Neural cell (in vitro differentiated cells): Measurements from ENCODE around the gene VSTM4. TPM values are rescaled to one million over a fixed set of nuclear protein-coding genes. Genes with fewer than 3 reads are reported as not detected.

Source experiments
- H2AFZ ChIP-seq: fragments of 200-600, 300-800 bp; sonication (generic), shearing (Covaris generic); 2 replicates; pipeline ENCODE4 v1.6.0; 2014; ENCODE audit warnings: low read depth, mild to moderate bottlenecking, antibody characterized with exemption, low read length, moderate library complexity
- H3F3A ChIP-seq: fragments of 200-600 bp; shearing (Covaris generic); 2 replicates; pipeline ENCODE4 v1.6.1; 2016; ENCODE audit warnings: mild to moderate bottlenecking, moderate library complexity, mixed read lengths, antibody characterized with exemption, low read length; ENCODE audit not compliant: insufficient read depth, poor library complexity, severe bottlenecking
- H3K27ac ChIP-seq: fragments of 200-600, 300-800 bp; sonication (generic), shearing (Covaris generic); 2 replicates; pipeline ENCODE4 v1.5.1; 2014; ENCODE audit warnings: mild to moderate bottlenecking, low read length, moderate library complexity
- H3K27me3 ChIP-seq: fragments of 300-800, 200-600 bp; sonication (generic), shearing (Covaris generic); 2 replicates; pipeline ENCODE4 v1.6.0; 2014; ENCODE audit warnings: mild to moderate bottlenecking, low read depth, low read length, moderate library complexity; ENCODE audit not compliant: insufficient read depth
- H3K36me3 ChIP-seq: fragments of 300-800, 200-600 bp; sonication (generic), shearing (Covaris generic); 2 replicates; pipeline ENCODE4 v1.5.1; 2014; ENCODE audit warnings: mild to moderate bottlenecking, antibody characterized with exemption, low read length, moderate library complexity; ENCODE audit not compliant: insufficient read depth
- H3K4me2 ChIP-seq: fragments of 300-800, 200-600 bp; sonication (generic), shearing (Covaris generic); 2 replicates; pipeline ENCODE4 v1.6.0; 2014; ENCODE audit warnings: mild to moderate bottlenecking, low read length
- H3K4me3 ChIP-seq: fragments of 300-800, 200-600 bp; sonication (generic), shearing (Covaris generic); 2 replicates; pipeline ENCODE4 v1.5.1; 2014; ENCODE audit warnings: mild to moderate bottlenecking, low read length, moderate library complexity
- H3K79me2 ChIP-seq: fragments of 200-600 bp; shearing (Covaris generic); replicated peaks from 2 replicates; pipeline ENCODE4 v1.6.0; 2014; ENCODE audit warnings: mild to moderate bottlenecking, low read length, moderate library complexity; ENCODE audit not compliant: insufficient read depth
- H3K9ac ChIP-seq: fragments of 300-800, 200-600 bp; sonication (generic), shearing (Covaris generic); 2 replicates; pipeline ENCODE4 v1.6.1; 2016; ENCODE audit warnings: mild to moderate bottlenecking, low read length, mixed read lengths
- H3K9me2 ChIP-seq: fragments of 200-600 bp; shearing (Covaris generic); 2 replicates; pipeline ENCODE4 v1.6.1; 2016; ENCODE audit warnings: mild to moderate bottlenecking, low read length, mixed read lengths; ENCODE audit not compliant: insufficient read depth
- H3K9me3 ChIP-seq: fragments of 200-600, 300-800 bp; sonication (generic), shearing (Covaris generic); 2 replicates; pipeline ENCODE4 v1.6.1; 2016; ENCODE audit warnings: mild to moderate bottlenecking, mixed run types, low read length, moderate library complexity, mixed read lengths
- H4K20me1 ChIP-seq: fragments of 200-600 bp; shearing (Covaris generic); 2 replicates; pipeline ENCODE4 v1.6.1; 2016; ENCODE audit warnings: mild to moderate bottlenecking, mixed run types; ENCODE audit not compliant: insufficient read depth
- EP300 ChIP-seq: fragments of 450-650 bp; conservative IDR thresholded peaks from 2 replicates; pipeline ENCODE4 v1.6.1; 2014; ENCODE audit warnings: antibody characterized with exemption, mild to moderate bottlenecking, moderate library complexity; ENCODE audit not compliant: poor library complexity, severe bottlenecking
- EZH2 ChIP-seq: fragments of 200-600, 300-800 bp; shearing (Covaris generic), sonication (generic); IDR thresholded peaks from 2 replicates; pipeline ENCODE4 v1.6.1; 2014; ENCODE audit warnings: antibody characterized with exemption, low read length, borderline replicate concordance, mild to moderate bottlenecking; ENCODE audit not compliant: insufficient read depth, poor library complexity, severe bottlenecking
- POLR2AphosphoS5 ChIP-seq: IDR thresholded peaks from 2 replicates; pipeline ENCODE4 v1.6.1; 2012
- RAD21 ChIP-seq: fragments of 450-650 bp; conservative IDR thresholded peaks from 2 replicates; pipeline ENCODE4 v1.6.1; 2014; ENCODE audit warnings: antibody characterized with exemption, mild to moderate bottlenecking, moderate library complexity
- SMC3 ChIP-seq: fragments of 450-650 bp; conservative IDR thresholded peaks from 2 replicates; pipeline ENCODE4 v1.6.1; 2014; ENCODE audit warnings: antibody characterized with exemption, mild to moderate bottlenecking, moderate library complexity; ENCODE audit not compliant: poor library complexity
- TAF1 ChIP-seq: IDR thresholded peaks from 2 replicates; pipeline ENCODE4 v1.6.1; 2012; ENCODE audit warnings: low read depth
- polyA plus RNA-seq: library from polyadenylated mRNA; depleted of rRNA; stranded (reverse); fragments of >200 nt; gene quantifications from 2 replicates; pipeline ENCODE4 v1.2.3, GENCODE V29; 2014
- TF ChIP-seq, protein P1 (sequence below): IDR thresholded peaks from 2 replicates; pipeline ENCODE4 v1.6.1; 2012; ENCODE audit warnings: borderline replicate concordance
- TF ChIP-seq, protein P2 (sequence below): fragments of 450-650 bp; IDR thresholded peaks from 2 replicates; pipeline ENCODE4 v1.5.1; 2014; ENCODE audit warnings: antibody characterized with exemption, mild to moderate bottlenecking, moderate library complexity; ENCODE audit not compliant: poor library complexity, severe bottlenecking

Gene VSTM4
- polyA plus RNA-seq, 1 donor from 2014 or later = 0.52 TPM

DNA sequence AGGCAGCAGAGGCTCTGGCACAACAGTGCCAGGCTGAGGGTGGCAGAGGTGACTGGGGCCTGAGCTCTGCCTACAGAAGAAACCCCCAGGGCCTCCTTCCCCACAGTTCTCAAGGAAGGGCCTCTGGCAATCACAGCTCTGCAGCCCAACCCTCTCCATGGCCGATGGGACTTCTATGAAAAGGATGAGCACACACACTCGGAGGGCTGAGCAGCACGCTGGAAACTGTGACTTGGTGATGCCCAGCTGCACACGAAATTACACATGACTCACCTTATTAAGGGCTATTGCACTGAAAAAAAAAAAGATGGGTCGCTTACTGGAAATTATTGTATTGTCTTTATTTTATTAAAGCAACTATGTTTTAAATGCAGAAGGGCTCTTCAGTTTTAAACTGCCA, 132.7 kb downstream of the VSTM4 start (continued):
- TF ChIP-seq, protein P1, sequence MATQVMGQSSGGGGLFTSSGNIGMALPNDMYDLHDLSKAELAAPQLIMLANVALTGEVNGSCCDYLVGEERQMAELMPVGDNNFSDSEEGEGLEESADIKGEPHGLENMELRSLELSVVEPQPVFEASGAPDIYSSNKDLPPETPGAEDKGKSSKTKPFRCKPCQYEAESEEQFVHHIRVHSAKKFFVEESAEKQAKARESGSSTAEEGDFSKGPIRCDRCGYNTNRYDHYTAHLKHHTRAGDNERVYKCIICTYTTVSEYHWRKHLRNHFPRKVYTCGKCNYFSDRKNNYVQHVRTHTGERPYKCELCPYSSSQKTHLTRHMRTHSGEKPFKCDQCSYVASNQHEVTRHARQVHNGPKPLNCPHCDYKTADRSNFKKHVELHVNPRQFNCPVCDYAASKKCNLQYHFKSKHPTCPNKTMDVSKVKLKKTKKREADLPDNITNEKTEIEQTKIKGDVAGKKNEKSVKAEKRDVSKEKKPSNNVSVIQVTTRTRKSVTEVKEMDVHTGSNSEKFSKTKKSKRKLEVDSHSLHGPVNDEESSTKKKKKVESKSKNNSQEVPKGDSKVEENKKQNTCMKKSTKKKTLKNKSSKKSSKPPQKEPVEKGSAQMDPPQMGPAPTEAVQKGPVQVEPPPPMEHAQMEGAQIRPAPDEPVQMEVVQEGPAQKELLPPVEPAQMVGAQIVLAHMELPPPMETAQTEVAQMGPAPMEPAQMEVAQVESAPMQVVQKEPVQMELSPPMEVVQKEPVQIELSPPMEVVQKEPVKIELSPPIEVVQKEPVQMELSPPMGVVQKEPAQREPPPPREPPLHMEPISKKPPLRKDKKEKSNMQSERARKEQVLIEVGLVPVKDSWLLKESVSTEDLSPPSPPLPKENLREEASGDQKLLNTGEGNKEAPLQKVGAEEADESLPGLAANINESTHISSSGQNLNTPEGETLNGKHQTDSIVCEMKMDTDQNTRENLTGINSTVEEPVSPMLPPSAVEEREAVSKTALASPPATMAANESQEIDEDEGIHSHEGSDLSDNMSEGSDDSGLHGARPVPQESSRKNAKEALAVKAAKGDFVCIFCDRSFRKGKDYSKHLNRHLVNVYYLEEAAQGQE = no peak

DNA sequence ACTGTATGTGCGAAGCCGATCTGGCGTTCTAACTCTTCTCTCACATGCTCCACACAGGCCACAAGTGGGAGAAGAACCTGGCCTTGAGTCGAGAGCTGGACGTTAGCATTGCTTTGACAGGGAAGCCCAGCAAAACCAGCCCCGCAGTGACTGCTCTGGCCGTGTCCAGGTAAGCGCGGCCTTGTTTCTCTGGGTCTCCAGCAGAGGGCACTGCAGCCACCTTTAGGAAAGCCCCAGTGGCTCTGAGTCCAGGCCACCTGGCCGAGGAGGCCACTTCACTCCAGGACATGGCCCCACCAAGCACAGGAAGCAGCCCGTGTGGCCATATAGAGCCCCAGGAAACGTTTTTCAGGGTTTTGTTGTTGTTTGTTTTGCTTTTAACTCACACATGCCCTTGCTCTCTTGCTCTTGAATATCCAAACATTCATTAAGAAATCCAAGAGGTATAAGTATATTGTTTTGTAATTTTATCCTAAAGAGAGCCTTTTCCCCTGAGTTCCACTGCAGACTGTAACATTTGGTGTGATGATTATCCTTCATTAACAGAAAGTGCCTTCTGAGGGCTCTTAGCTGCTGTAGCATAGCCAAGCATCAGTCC, 133.9 kb downstream of the VSTM4 start:
- no peak overlapping the region for H2AFZ ChIP-seq
- no peak overlapping the region for H3K9ac ChIP-seq
- H3K27me3 ChIP-seq = no peaks in the 10 kb centered on the region
- no peaks in the 10 kb centered on the region for H3K36me3 ChIP-seq
- H3K9me2 ChIP-seq = no peaks in the 10 kb centered on the region
- H3K79me2 ChIP-seq = no peaks in the 10 kb centered on the region
- no peaks in the 10 kb centered on the region for H3F3A ChIP-seq
- H4K20me1 ChIP-seq = no peaks in the 10 kb centered on the region
- H3K4me3 ChIP-seq = no peak overlapping the region
- no peak overlapping the region for H3K27ac ChIP-seq
- H3K9me3 ChIP-seq = no peaks in the 10 kb centered on the region
- H3K4me2 ChIP-seq = no peak overlapping the region
- TF ChIP-seq EZH2 (no peak), POLR2AphosphoS5 (no peak), SMC3 (peak; percentile 70), RAD21 (peak; percentile 67), EP300 (no peak), TAF1 (no peak)
- TF ChIP-seq, protein P1 = no peak
- TF ChIP-seq, protein P2, sequence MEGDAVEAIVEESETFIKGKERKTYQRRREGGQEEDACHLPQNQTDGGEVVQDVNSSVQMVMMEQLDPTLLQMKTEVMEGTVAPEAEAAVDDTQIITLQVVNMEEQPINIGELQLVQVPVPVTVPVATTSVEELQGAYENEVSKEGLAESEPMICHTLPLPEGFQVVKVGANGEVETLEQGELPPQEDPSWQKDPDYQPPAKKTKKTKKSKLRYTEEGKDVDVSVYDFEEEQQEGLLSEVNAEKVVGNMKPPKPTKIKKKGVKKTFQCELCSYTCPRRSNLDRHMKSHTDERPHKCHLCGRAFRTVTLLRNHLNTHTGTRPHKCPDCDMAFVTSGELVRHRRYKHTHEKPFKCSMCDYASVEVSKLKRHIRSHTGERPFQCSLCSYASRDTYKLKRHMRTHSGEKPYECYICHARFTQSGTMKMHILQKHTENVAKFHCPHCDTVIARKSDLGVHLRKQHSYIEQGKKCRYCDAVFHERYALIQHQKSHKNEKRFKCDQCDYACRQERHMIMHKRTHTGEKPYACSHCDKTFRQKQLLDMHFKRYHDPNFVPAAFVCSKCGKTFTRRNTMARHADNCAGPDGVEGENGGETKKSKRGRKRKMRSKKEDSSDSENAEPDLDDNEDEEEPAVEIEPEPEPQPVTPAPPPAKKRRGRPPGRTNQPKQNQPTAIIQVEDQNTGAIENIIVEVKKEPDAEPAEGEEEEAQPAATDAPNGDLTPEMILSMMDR = peak; percentile 70
